GM10266 (cell line): Measurements from ENCODE around the gene SNRPA1.

ENCODE experiments used
- DNase-seq: peaks from one replicate; pipeline ENCODE4 v3.0.0; 2012; ENCODE audit errors: extremely low spot score
- CTCF ChIP-seq: IDR thresholded peaks from 2 replicates; pipeline ENCODE4 v1.5.1; 2012; ENCODE audit warnings: mild to moderate bottlenecking, low read depth; ENCODE audit not compliant: control insufficient read depth, insufficient read depth; ENCODE audit errors: missing control alignments

The SNRPA1 gene

GRCh38 chr15:101318147-101318819 lies 23.2 kb upstream of the SNRPA1 start:
- TF ChIP-seq CTCF, result no peak
- no peak for DNase-seq

GRCh38 chr15:101317336-101317872 lies 22.4 kb upstream of the SNRPA1 start:
- no peak for TF ChIP-seq CTCF
- no peak for DNase-seq

GRCh38 chr15:101316529-101316928 lies 21.5 kb upstream of the SNRPA1 start:
- no peak for TF ChIP-seq CTCF

GRCh38 chr15:101315736-101316135 lies 20.7 kb upstream of the SNRPA1 start:
- TF ChIP-seq CTCF, result no peak

More at GRCh38 chr15:101316529-101316928, 21.5 kb upstream of the SNRPA1 start:
- DNase-seq, result no peak

GRCh38 chr15:101314336-101315125 lies 19.5 kb upstream of the SNRPA1 start:
- no peak for DNase-seq
- TF ChIP-seq CTCF, result no peak

More at GRCh38 chr15:101315736-101316135, 20.7 kb upstream of the SNRPA1 start:
- DNase-seq, result no peak

GRCh38 chr15:101313041-101313761 lies 18.2 kb upstream of the SNRPA1 start:
- no peak for DNase-seq
- no peak for TF ChIP-seq CTCF

GRCh38 chr15:101310508-101310907 lies 15.5 kb upstream of the SNRPA1 start:
- DNase-seq, result no peak
- TF ChIP-seq CTCF, result no peak
